HG03175 (cell line): ENCODE measurements around the gene NIM1K.
"Not testable (repeated sequence)": the region's sequence is repeated elsewhere in the genome, so short reads cannot be mapped to it uniquely, and the experiment has no call there.

Source experiments
- ATAC-seq: cut with Tn5 transposase; IDR thresholded peaks from one replicate; pipeline ENCODE4 v1.9.1; 2021; ENCODE audit warnings: mild to moderate bottlenecking, moderate library complexity; ENCODE audit not compliant: unreplicated experiment

NIM1K gene

DNA sequence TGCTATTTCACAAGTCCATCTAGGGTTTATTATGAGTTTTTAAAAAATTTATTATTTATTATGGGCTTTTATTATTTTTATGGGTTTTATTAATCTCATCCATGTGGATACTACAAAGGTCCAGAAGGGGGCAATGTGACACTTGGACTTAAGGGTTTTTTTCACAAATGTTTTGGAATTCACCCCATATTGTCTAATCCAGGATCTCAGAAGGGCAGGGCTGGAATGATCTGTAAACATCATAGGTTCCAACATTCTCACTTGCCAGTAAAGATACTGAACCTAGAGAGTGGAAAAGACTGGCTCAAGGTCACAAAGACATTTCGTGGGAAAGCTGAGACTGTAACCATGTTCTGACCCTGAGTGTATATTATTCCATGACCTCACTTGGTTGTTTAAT is 35.6 kb downstream of the NIM1K start:
- no peak for ATAC-seq

DNA sequence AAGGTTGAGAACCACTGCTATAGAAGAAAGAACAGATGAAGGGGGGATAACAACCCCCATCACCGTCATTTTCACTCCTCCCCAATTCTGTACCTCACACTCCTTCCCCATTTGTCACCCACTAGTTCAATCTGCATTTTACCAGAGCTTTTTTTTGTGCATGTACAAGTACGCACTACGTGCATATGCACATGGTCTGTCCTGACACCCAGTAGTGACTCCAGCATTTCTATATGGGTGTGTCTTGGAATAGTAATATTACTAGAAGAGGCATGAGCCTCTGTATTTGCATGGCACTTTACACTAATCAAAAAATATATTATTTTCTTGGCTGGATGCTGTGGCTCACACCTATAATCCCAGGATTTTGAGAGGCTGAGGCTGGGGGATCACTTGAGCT is 38.7 kb downstream of the NIM1K start:
- no peak for ATAC-seq

- ATAC-seq, result no peak
Measured at GRCh38 chr5:43231977-43232376, 40.0 kb downstream of the NIM1K start.

- ATAC-seq, result no peak
Measured at GRCh38 chr5:43232943-43233833, 41.2 kb downstream of the NIM1K start.

- ATAC-seq, result peak; percentile 71
Measured at GRCh38 chr5:43233946-43234345, 41.9 kb downstream of the NIM1K start.

DNA sequence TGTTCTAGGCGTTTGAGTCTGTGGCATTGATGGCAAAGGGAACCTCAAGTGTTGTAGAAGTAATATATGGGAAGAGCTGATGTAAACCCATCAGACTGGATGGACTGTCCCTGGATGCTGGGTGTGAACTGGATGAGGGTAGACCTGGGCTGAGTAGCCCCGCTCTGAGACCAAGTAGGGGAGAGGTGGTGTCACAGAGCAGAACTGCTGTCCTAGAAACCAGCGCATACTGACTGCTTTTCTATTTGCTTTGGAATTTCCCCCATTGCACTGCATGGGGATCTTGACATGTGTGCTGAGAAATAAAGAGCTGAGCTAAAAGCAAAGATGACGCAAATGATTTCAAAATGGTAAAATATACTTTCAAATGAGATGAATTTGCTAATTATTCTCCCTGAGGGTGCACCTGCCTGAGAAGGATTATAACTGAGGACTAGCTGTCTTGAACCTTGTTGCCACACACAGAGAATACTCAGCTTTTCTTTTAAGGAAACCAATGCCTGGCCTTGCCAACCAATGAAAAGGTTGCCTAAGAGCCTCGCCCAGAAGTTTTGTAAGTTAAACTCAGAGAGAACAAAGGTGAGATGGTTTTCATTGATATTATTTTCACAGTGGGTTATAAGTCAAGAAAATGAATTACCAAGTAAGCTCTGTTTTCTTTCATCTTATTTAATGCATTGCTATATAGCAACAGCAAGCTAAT is 44.8 kb downstream of the NIM1K start:
- no peak for ATAC-seq

DNA sequence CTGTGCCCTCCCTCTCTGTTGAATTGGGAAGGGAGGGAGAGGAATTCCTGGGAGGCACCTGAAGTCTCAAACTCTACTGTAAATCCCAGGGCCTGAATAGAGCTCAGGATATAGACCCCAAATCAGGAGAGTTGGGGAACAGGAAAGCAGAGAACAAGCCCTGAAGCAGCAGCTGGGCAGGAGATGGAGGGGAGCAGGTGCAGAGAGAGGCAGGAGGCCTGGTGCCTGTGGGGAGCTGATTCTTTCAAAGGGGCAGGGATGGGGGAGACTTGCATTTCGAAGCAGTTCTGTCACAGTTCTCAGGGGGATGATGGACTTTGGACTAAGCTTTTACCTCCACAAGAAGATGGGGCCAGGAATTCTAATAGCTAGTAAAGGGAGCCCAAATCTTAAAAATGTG is 50.2 kb downstream of the NIM1K start:
- no peak for ATAC-seq

GRCh38 chr5:43243270-43243669 is 51.2 kb downstream of the NIM1K start:
- ATAC-seq, result no peak

- ATAC-seq, result peak; percentile 77
Measured at GRCh38 chr5:43244823-43245565, 53.0 kb downstream of the NIM1K start.

DNA sequence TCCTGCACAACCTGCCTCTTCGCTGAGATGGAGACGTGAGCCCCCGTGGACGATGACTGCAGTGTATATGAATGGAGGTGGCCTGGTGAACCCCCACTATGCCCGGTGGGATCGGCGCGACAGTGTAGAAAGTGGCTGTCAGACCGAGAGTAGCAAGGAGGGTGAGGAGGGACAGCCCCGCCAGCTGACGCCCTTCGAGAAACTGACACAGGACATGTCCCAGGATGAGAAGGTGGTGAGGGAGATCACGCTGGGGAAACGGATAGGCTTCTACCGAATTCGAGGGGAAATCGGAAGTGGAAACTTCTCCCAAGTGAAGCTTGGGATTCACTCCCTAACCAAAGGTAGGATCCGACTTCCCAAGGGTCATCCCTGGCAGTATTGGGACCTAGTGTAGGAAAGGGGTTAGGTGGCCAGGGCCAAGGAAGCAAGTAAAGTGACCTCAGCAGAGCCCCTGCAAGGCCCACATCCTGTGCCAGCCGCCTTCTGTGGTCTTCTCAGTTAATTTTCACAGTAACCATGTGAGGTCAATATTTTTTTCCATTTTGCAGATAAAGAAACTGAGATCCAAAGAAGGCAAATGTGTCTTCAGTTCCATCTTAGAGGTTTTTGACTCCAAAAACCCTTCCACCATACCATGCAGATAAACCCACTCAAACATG is 53.8 kb downstream of the NIM1K start:
- ATAC-seq, result peak; percentile 50

- no peak for ATAC-seq
Measured at GRCh38 chr5:43251754-43252153, 59.7 kb downstream of the NIM1K start.

DNA sequence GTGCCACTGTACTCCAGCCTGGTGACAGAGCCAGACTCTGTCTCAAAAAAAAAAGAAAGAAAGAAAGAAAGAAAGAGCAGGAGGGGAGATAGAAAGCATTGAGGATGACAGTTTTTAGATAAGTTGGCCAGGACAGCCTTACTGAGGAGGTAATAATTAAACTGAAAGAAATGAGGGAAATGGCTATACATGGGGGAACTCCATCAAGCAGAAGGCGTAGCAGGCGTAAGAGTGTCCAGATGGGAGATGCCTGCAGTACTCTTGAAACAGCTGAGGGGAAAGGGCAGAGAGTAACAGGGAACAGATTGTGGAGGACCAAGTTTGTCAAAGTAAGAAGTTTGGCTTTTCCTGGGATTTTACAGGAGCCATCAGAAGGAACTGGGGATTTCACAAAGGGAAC is 63.7 kb downstream of the NIM1K start:
- ATAC-seq, result no peak

GRCh38 chr5:43256261-43256966 is 64.4 kb downstream of the NIM1K start:
- no peak for ATAC-seq

GRCh38 chr5:43258116-43258515 is 66.1 kb downstream of the NIM1K start:
- ATAC-seq, result no peak

DNA sequence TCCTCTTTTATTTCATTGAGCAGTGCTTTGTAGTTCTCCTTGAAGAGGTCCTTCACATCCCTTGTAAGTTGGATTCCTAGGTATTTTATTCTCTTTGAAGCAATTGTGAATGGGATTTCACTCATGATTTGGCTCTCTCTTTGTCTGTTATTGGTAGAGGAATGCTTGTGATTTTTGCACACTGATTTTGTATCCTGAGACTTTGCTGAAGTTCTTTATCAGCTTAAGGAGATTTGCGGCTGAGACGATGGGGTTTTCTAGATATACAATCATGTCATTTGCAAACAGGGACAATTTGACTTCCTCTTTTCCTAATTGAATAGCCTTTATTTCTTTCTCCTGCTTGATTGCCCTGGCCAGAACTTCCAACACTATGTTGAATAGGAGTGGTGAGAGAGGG is 70.2 kb downstream of the NIM1K start:
- ATAC-seq, result not testable (repeated sequence)

GRCh38 chr5:43268188-43268820 is 76.3 kb downstream of the NIM1K start:
- peak; percentile 56 for ATAC-seq

DNA sequence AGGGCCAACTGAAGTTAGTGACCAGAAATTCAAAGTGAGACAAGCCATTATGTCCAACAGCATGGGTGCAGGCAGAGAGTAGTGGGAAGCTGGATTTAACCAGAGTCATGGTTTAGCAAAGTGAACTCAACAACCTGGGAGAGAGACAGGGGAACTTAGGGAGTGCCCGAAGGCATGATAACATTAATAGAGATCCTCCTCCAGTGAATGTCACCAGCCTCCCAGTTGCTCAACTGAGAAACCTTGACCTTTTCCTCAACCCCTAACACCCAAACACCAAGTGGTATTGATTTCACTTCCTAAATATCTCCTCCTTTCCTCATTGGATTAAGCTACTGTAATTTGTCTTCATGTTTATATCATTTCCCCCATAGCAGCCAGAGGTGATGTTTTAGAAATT is 78.6 kb downstream of the NIM1K start:
- ATAC-seq, result no peak

GRCh38 chr5:43273552-43273951 is 81.5 kb downstream of the NIM1K start:
- ATAC-seq, result no peak

DNA sequence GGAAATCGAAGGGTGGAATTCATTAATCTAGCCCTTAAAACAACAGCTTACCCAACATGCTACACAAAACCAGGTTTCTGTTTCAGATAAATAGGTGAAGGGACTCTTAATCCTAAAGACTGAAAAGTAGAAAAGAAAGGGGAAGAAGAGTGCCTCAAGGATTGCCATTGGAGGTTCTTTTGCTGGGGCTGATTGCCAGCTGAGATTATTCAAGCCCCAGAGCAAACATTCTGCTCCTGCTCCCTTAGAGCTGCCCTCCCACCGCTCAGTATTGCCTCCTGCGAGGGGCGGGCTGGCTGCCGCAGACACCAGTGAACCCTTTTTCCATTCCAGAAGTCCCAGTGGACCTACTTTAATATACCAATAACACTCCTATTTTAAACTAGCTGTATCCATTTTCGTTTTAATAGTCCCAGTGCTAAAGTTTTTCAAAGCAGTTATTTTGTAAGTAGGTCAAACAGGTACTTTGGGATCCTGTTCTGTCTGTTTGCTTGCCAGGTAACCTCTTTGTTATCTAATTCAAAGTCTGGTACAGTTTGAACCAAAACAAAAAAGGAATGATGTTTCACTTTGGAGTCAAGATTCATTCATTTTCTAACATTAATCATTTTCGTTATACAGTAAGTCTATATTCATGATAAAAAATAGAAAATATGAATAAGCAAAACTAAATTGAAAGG is 82.5 kb downstream of the NIM1K start:
- no peak for ATAC-seq
